ENCODE results near the gene CD38. TPM values are rescaled to one million over a fixed set of nuclear protein-coding genes. Genes with fewer than 3 reads are reported as not detected.

CD38 gene
- polyA plus RNA-seq, 1 donor from 2014 or later = 0.21 TPM

- H3K4me2 ChIP-seq (ENCODE audit: low read length) = no peak overlapping the region
- H3K36me3 ChIP-seq (ENCODE audit: insufficient read depth, low read length) = no peaks in the 10 kb centered on the region
- H3K4me3 ChIP-seq (ENCODE audit: low read length) = no peak overlapping the region
- H3K9me2 ChIP-seq (ENCODE audit: insufficient read depth, low read length) = no peaks in the 10 kb centered on the region
- H3K9ac ChIP-seq (ENCODE audit: low read length) = no peak overlapping the region
- H3F3A ChIP-seq (ENCODE audit: insufficient read depth, low read length, poor library complexity, severe bottlenecking) = no peaks in the 10 kb centered on the region
- TF ChIP-seq SMC3 (conservative IDR thresholded peaks at IDR 0.05; ENCODE audit: poor library complexity) (no peak), MXI1 (conservative IDR thresholded peaks at IDR 0.05; ENCODE audit: poor library complexity, severe bottlenecking) (no peak), RAD21 (conservative IDR thresholded peaks at IDR 0.05) (no peak), EP300 (conservative IDR thresholded peaks at IDR 0.05; ENCODE audit: poor library complexity, severe bottlenecking) (no peak), TAF1 (IDR thresholded peaks at IDR 0.05; ENCODE audit: low read depth) (no peak), POLR2AphosphoS5 (IDR thresholded peaks at IDR 0.05) (no peak), EZH2 (IDR thresholded peaks at IDR 0.05; ENCODE audit: borderline replicate concordance, insufficient read depth, low read length, poor library complexity, severe bottlenecking) (no peak)
- TF ChIP-seq, protein P1, sequence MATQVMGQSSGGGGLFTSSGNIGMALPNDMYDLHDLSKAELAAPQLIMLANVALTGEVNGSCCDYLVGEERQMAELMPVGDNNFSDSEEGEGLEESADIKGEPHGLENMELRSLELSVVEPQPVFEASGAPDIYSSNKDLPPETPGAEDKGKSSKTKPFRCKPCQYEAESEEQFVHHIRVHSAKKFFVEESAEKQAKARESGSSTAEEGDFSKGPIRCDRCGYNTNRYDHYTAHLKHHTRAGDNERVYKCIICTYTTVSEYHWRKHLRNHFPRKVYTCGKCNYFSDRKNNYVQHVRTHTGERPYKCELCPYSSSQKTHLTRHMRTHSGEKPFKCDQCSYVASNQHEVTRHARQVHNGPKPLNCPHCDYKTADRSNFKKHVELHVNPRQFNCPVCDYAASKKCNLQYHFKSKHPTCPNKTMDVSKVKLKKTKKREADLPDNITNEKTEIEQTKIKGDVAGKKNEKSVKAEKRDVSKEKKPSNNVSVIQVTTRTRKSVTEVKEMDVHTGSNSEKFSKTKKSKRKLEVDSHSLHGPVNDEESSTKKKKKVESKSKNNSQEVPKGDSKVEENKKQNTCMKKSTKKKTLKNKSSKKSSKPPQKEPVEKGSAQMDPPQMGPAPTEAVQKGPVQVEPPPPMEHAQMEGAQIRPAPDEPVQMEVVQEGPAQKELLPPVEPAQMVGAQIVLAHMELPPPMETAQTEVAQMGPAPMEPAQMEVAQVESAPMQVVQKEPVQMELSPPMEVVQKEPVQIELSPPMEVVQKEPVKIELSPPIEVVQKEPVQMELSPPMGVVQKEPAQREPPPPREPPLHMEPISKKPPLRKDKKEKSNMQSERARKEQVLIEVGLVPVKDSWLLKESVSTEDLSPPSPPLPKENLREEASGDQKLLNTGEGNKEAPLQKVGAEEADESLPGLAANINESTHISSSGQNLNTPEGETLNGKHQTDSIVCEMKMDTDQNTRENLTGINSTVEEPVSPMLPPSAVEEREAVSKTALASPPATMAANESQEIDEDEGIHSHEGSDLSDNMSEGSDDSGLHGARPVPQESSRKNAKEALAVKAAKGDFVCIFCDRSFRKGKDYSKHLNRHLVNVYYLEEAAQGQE (IDR thresholded peaks at IDR 0.05; ENCODE audit: borderline replicate concordance) = no peak
- TF ChIP-seq, protein P2, sequence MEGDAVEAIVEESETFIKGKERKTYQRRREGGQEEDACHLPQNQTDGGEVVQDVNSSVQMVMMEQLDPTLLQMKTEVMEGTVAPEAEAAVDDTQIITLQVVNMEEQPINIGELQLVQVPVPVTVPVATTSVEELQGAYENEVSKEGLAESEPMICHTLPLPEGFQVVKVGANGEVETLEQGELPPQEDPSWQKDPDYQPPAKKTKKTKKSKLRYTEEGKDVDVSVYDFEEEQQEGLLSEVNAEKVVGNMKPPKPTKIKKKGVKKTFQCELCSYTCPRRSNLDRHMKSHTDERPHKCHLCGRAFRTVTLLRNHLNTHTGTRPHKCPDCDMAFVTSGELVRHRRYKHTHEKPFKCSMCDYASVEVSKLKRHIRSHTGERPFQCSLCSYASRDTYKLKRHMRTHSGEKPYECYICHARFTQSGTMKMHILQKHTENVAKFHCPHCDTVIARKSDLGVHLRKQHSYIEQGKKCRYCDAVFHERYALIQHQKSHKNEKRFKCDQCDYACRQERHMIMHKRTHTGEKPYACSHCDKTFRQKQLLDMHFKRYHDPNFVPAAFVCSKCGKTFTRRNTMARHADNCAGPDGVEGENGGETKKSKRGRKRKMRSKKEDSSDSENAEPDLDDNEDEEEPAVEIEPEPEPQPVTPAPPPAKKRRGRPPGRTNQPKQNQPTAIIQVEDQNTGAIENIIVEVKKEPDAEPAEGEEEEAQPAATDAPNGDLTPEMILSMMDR (IDR thresholded peaks at IDR 0.05; ENCODE audit: poor library complexity, severe bottlenecking) = no peak
- no peaks in the 10 kb centered on the region for H3K27me3 ChIP-seq (ENCODE audit: insufficient read depth, low read depth, low read length)
- no peak overlapping the region for H3K27ac ChIP-seq (ENCODE audit: low read length)
- no peaks in the 10 kb centered on the region for H4K20me1 ChIP-seq (ENCODE audit: insufficient read depth)
- no peaks in the 10 kb centered on the region for H3K9me3 ChIP-seq (ENCODE audit: low read length)
- no peak overlapping the region for H2AFZ ChIP-seq (ENCODE audit: low read depth, low read length)
- H3K79me2 ChIP-seq (replicated peaks; ENCODE audit: insufficient read depth, low read length) = no peaks in the 10 kb centered on the region
Observed at GRCh38 chr4:15852524-15852923, 74.4 kb downstream of the CD38 start.

DNA sequence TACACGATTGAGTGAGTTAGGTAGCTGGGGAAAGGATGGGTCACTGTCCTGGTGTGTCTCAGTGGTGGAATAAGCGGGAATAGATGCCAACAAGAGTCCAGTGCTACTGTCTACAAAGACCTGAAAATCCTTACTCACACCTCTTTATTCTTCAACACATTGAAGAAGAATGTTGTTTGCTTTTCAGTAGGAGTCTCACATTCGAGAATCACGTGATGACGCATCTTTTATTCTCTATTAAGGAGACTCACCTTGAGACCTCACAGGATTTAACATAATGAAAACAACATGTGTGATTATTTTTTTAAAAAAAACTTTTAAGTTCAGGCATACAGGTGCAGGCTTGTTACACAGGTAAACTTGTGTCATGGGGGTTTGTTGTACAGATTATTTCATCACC is 75.2 kb downstream of the CD38 start:
- Histone ChIP-seq H4K20me1 (ENCODE audit: insufficient read depth) (no peaks in the 10 kb centered on the region), H3K79me2 (replicated peaks; ENCODE audit: insufficient read depth, low read length) (no peaks in the 10 kb centered on the region), H3K27me3 (ENCODE audit: insufficient read depth, low read depth, low read length) (no peaks in the 10 kb centered on the region), H3K4me3 (ENCODE audit: low read length) (no peak overlapping the region), H3K9ac (ENCODE audit: low read length) (no peak overlapping the region), H3F3A (ENCODE audit: insufficient read depth, low read length, poor library complexity, severe bottlenecking) (no peaks in the 10 kb centered on the region), H3K36me3 (ENCODE audit: insufficient read depth, low read length) (no peaks in the 10 kb centered on the region), H3K27ac (ENCODE audit: low read length) (no peak overlapping the region), H3K9me3 (ENCODE audit: low read length) (no peaks in the 10 kb centered on the region), H2AFZ (ENCODE audit: low read depth, low read length) (no peak overlapping the region), H3K4me2 (ENCODE audit: low read length) (no peak overlapping the region), H3K9me2 (ENCODE audit: insufficient read depth, low read length) (no peaks in the 10 kb centered on the region)
- TF ChIP-seq POLR2AphosphoS5 (IDR thresholded peaks at IDR 0.05) = no peak

Data from neural cell (in vitro differentiated cells).